Trophoblast cell (in vitro differentiated cells and primary cell): Measurements from ENCODE around the gene REXO1.

Experiments
- DNase-seq, 2 donors: peaks; one replicate each; pipeline ENCODE4 v3.0.0-alpha.2; 2016
- H2AFZ ChIP-seq: 2 replicates; pipeline ENCODE4 v1.6.1; 2013; ENCODE audit warnings: low read length, moderate library complexity, mild to moderate bottlenecking; ENCODE audit not compliant: insufficient read depth, poor library complexity
- H2AK5ac ChIP-seq: 2 replicates; pipeline ENCODE4 v1.6.1; 2013; ENCODE audit warnings: mild to moderate bottlenecking, low read length
- H2BK120ac ChIP-seq: 2 replicates; pipeline ENCODE4 v1.6.1; 2013; ENCODE audit warnings: low read length, mild to moderate bottlenecking, moderate library complexity; ENCODE audit not compliant: insufficient read depth, poor library complexity
- H2BK12ac ChIP-seq: 2 replicates; pipeline ENCODE4 v1.6.1; 2013; ENCODE audit warnings: mild to moderate bottlenecking, low read length, moderate library complexity
- H2BK5ac ChIP-seq: 2 replicates; pipeline ENCODE4 v1.6.1; 2013; ENCODE audit warnings: low read length, low read depth, moderate library complexity, mild to moderate bottlenecking; ENCODE audit not compliant: poor library complexity
- H3K14ac ChIP-seq: 2 replicates; pipeline ENCODE4 v1.6.1; 2013; ENCODE audit warnings: mild to moderate bottlenecking, low read length
- H3K18ac ChIP-seq: 2 replicates; pipeline ENCODE4 v1.6.1; 2013; ENCODE audit warnings: mild to moderate bottlenecking, low read length
- H3K23ac ChIP-seq: 2 replicates; pipeline ENCODE4 v1.6.1; 2013; ENCODE audit warnings: low read length
- H3K27ac ChIP-seq: 2 replicates; pipeline ENCODE4 v1.5.1; 2013; ENCODE audit warnings: low read depth, mild to moderate bottlenecking, inconsistent platforms, low read length, moderate library complexity
- H3K27me3 ChIP-seq: 2 replicates; pipeline ENCODE4 v1.6.1; 2013; ENCODE audit warnings: inconsistent platforms, mild to moderate bottlenecking, low read length, moderate library complexity; ENCODE audit not compliant: insufficient read depth
- H3K36me3 ChIP-seq, 2 experiments: 1 replicate in 1 of 2; 2 replicates in 1 of 2; pipeline ENCODE4 v1.6.1; 2013; ENCODE audit warnings: low read length in 2 of 2, mild to moderate bottlenecking in 2 of 2, moderate library complexity in 1 of 2; ENCODE audit not compliant: insufficient read depth in 2 of 2, control insufficient read depth in 1 of 2
- H3K4ac ChIP-seq: 2 replicates; pipeline ENCODE4 v1.6.1; 2013; ENCODE audit warnings: low read depth, mild to moderate bottlenecking, low read length, moderate library complexity
- H3K4me1 ChIP-seq, 2 experiments: 1 replicate in 1 of 2; 2 replicates in 1 of 2; pipeline ENCODE4 v1.6.1; 2013; ENCODE audit warnings: low read length in 2 of 2, mild to moderate bottlenecking in 2 of 2, moderate library complexity in 1 of 2; ENCODE audit not compliant: insufficient read depth in 2 of 2, control insufficient read depth in 1 of 2
- H3K4me2 ChIP-seq: 2 replicates; pipeline ENCODE4 v1.6.1; 2013; ENCODE audit warnings: inconsistent platforms, mild to moderate bottlenecking, low read length, moderate library complexity
- H3K4me3 ChIP-seq: 2 replicates; pipeline ENCODE4 v1.5.1; 2013; ENCODE audit warnings: mild to moderate bottlenecking, low read depth, low read length, inconsistent platforms
- H3K79me1 ChIP-seq: one replicate; pipeline ENCODE4 v1.6.1; 2013; ENCODE audit warnings: low read length
- H3K79me2 ChIP-seq: 2 replicates; pipeline ENCODE4 v1.6.1; 2013; ENCODE audit warnings: low read length, mild to moderate bottlenecking; ENCODE audit not compliant: control insufficient read depth, insufficient read depth, poor library complexity
- H3K9ac ChIP-seq: 2 replicates; pipeline ENCODE4 v1.6.1; 2013; ENCODE audit warnings: mild to moderate bottlenecking, low read length
- H3K9me3 ChIP-seq: 2 replicates; pipeline ENCODE4 v1.6.1; 2013; ENCODE audit warnings: low read depth, mild to moderate bottlenecking, control low read depth, inconsistent platforms, low read length; ENCODE audit not compliant: insufficient read depth
- H4K12ac ChIP-seq: 2 replicates; pipeline ENCODE4 v1.6.1; 2013; ENCODE audit warnings: low read depth, mild to moderate bottlenecking, low read length, moderate library complexity
- H4K8ac ChIP-seq: 2 replicates; pipeline ENCODE4 v1.6.1; 2013; ENCODE audit warnings: low read depth, mild to moderate bottlenecking, low read length, moderate library complexity
- H4K91ac ChIP-seq: one replicate; pipeline ENCODE4 v1.6.1; 2013; ENCODE audit warnings: low read depth, mild to moderate bottlenecking, low read length, moderate library complexity
- WGBS: extraction: QIAGEN DNeasy Blood & Tissue Kit; methylation state at CpG from one replicate; pipeline ENCODE4 v1.1.7; 2013; ENCODE audit warnings: missing lambda C conversion rate; ENCODE audit not compliant: insufficient read length, insufficient coverage; ENCODE audit errors: extremely low coverage; 5-methylcytosine and 5-hydroxymethylcytosine counted together

The REXO1 gene

GRCh38 chr19:1847684-1848398, 442 bp downstream of the REXO1 start:
- H3K27ac ChIP-seq = peak overlapping the region; percentile 100
- no CpG with 5 or more reads among the region's 72 CpGs for WGBS
- H2BK12ac ChIP-seq = peak overlapping the region; percentile 15
- peaks cover 7% of the 10 kb centered on the region in 2 experiments for H3K4me1 ChIP-seq
- H3K36me3 ChIP-seq = peaks cover 11 to 14% of the 10 kb centered on the region in 2 experiments
- peak overlapping the region; percentile 91 for H3K18ac ChIP-seq
- peaks cover 9% of the 10 kb centered on the region for H3K9me3 ChIP-seq
- peak overlapping the region; percentile 98 for H4K8ac ChIP-seq
- no peak overlapping the region for H3K23ac ChIP-seq
- H4K91ac ChIP-seq = peak overlapping the region; percentile 99
- peak in 1 of 2 donors; percentile 38 for DNase-seq
- peak overlapping the region; percentile 97 for H3K9ac ChIP-seq
- H3K79me1 ChIP-seq = peaks cover 8% of the 10 kb centered on the region
- H4K12ac ChIP-seq = peak overlapping the region; percentile 13
- peak overlapping the region; percentile 8 for H2BK120ac ChIP-seq
- peak overlapping the region; percentile 89 for H2AK5ac ChIP-seq
- H3K79me2 ChIP-seq = peaks cover 12% of the 10 kb centered on the region
- H3K4ac ChIP-seq = peak overlapping the region; percentile 90
- H3K27me3 ChIP-seq = no peaks in the 10 kb centered on the region
- peak overlapping the region; percentile 99 for H2BK5ac ChIP-seq
- H2AFZ ChIP-seq = peak overlapping the region; percentile 37
- peak overlapping the region; percentile 74 for H3K4me2 ChIP-seq
- peak overlapping the region; percentile 96 for H3K4me3 ChIP-seq
- H3K14ac ChIP-seq = peak overlapping the region; percentile 86

- Histone ChIP-seq H3K4me3 (peak overlapping the region; percentile 96), H2BK12ac (no peak overlapping the region), H3K14ac (no peak overlapping the region), H3K23ac (no peak overlapping the region), H3K9ac (peak overlapping the region; percentile 97), H3K79me1 (peaks cover 8% of the 10 kb centered on the region), H3K4ac (peak overlapping the region; percentile 90), H3K18ac (no peak overlapping the region), H3K27me3 (no peaks in the 10 kb centered on the region), H3K9me3 (peaks cover 9% of the 10 kb centered on the region), H4K91ac (peak overlapping the region; percentile 99), H2BK5ac (no peak overlapping the region), H2AK5ac (peak overlapping the region; percentile 89), H2BK120ac (peak overlapping the region; percentile 8), H4K12ac (peak overlapping the region; percentile 13), H3K4me1 (peaks cover 7% of the 10 kb centered on the region in 2 experiments), H3K79me2 (peaks cover 14% of the 10 kb centered on the region), H3K27ac (no peak overlapping the region), H3K4me2 (peak overlapping the region; percentile 74), H2AFZ (peak overlapping the region; percentile 37), H3K36me3 (peaks cover 11 to 14% of the 10 kb centered on the region in 2 experiments), H4K8ac (peak overlapping the region; percentile 98)
- no CpG with 5 or more reads among the region's 12 CpGs for WGBS
- no peak for DNase-seq
Measured at GRCh38 chr19:1847348-1847683, 967 bp downstream of the REXO1 start.

GRCh38 chr19:1846517-1847204, 1.6 kb downstream of the REXO1 start:
- H3K27ac ChIP-seq = no peak overlapping the region
- H2AFZ ChIP-seq = no peak overlapping the region

DNA sequence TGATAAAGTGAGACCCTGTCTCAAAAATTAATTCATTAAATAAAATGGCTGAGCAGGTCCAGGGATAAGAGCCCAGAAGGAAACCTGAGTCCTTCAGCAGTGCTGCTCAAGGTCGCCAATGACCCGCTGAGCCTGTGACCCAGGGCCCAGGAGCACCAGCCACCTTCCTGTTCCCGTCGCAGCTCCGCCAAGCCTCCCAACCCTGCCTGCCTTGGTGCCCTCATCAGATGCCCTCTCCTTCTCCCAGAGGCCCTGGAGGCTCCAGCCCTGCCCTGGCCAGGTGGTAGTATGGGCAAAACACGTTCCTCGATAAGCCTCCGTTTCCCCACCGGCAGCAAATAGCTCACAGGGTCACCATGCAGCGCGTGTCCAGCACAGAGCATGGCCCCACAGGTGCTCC, 2.6 kb downstream of the REXO1 start:
- Histone ChIP-seq H3K4me2 (no peak overlapping the region), H3K36me3 (peaks cover 14 to 20% of the 10 kb centered on the region in 2 experiments), H3K23ac (no peak overlapping the region), H2BK12ac (no peak overlapping the region), H3K14ac (no peak overlapping the region), H3K9me3 (peaks cover 6% of the 10 kb centered on the region), H3K4me3 (no peak overlapping the region), H3K4ac (peak overlapping the region; percentile 70), H4K91ac (no peak overlapping the region), H3K4me1 (peaks cover 7% of the 10 kb centered on the region in 2 experiments), H3K9ac (no peak overlapping the region), H2AK5ac (no peak overlapping the region), H2AFZ (peak overlapping the region; percentile 54), H3K79me2 (peaks cover 18% of the 10 kb centered on the region), H4K8ac (no peak overlapping the region), H3K27ac (no peak overlapping the region), H2BK5ac (no peak overlapping the region), H3K27me3 (no peaks in the 10 kb centered on the region), H3K18ac (no peak overlapping the region), H4K12ac (no peak overlapping the region), H2BK120ac (no peak overlapping the region), H3K79me1 (peaks cover 8% of the 10 kb centered on the region)
- no peak for DNase-seq
- no CpG with 5 or more reads among the region's 11 CpGs for WGBS

More at GRCh38 chr19:1846517-1847204, 1.6 kb downstream of the REXO1 start:
- Histone ChIP-seq H3K9ac (no peak overlapping the region), H4K8ac (no peak overlapping the region), H2BK12ac (no peak overlapping the region), H3K9me3 (peaks cover 9% of the 10 kb centered on the region), H4K12ac (no peak overlapping the region), H2BK120ac (no peak overlapping the region), H3K27me3 (no peaks in the 10 kb centered on the region), H3K4ac (peak overlapping the region; percentile 78), H3K4me2 (peak overlapping the region; percentile 74), H3K23ac (no peak overlapping the region), H3K36me3 (peaks cover 11 to 14% of the 10 kb centered on the region in 2 experiments), H3K4me1 (peaks cover 7% of the 10 kb centered on the region in 2 experiments), H3K4me3 (no peak overlapping the region), H3K79me2 (peaks cover 14% of the 10 kb centered on the region), H2AK5ac (no peak overlapping the region), H3K18ac (no peak overlapping the region), H3K14ac (no peak overlapping the region), H3K79me1 (peaks cover 8% of the 10 kb centered on the region), H4K91ac (no peak overlapping the region), H2BK5ac (no peak overlapping the region)
- DNase-seq = no peak
- no CpG with 5 or more reads among the region's 29 CpGs for WGBS
